HG03103 (cell line): ENCODE results near the gene AKAP13.

ENCODE experiments used
- ATAC-seq: cut with Tn5 transposase; IDR thresholded peaks from one replicate; pipeline ENCODE4 v1.9.1; 2021; ENCODE audit warnings: low read depth; ENCODE audit not compliant: unreplicated experiment

Gene AKAP13

DNA sequence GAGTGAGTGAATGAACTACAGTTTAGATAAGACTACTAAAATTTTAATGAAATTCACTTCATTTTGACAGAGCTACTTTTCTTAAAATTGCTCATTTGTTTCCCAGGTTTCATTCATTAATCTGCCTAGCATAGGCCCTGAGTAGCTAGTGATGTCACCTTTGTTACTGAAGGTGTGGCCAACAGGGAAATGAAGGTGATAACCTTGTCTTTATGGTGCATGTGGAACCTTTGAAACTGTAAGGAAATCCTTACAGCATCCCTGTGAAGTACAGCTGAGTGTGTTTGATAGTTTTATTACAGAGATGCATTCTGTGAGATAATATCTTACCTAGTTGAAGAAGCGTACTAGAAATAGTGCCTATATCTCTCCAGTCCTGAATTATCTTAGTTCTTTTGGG is 112.9 kb downstream of the AKAP13 start:
- no peak for ATAC-seq

DNA sequence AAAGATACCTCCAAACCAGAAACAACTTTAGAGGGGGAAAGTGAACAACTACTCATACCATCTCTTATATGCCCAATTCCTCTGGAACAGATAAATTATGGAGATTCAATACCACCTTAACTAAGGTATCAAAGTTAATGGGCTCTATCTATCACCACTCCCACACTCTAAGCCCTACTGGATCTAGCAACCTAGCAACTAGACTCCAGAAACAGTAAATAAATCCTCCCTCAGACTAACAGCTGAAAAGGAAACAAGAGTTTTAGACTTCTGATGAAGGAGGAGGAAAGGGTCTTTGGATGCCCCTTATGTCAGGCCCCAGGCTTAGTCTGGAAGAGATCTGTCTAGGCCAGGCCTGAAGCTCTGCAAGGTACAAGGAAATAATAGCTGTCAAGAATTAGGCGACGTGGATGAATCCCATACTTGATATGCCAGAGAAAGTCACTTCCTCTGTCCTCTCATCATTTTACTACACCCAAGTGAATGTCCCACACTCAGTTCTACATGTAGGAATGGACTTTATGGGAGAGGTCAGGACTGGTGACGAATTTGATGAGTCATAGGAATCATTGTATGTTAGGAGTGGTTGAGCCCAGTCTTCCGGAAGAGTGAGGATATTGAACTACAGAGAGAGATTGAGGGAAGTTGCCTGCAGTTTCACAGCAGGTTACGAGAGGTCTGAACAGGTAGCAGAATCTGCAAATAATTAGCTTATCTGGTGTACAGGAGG is 113.8 kb downstream of the AKAP13 start:
- no peak for ATAC-seq

GRCh38 chr15:85495096-85495495 is 114.7 kb downstream of the AKAP13 start:
- ATAC-seq, result no peak

DNA sequence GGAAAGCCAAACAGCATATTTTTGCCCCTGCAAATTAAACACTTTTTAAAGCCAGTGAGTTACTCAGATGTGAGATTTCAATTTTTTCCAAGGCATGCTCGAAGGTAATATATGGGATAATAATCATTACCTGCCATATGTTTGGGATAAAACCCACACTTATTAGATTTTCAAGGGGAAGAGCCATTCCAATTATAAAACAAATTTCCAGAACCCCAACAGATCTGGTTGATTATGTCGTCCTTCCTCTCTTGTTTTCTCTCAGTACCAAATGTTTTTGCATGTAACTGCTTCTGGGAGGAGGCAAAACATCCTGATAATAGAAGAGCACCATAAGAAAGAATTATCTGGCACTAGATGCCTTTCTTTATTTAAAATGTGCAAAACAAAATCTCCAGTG is 115.1 kb downstream of the AKAP13 start:
- ATAC-seq, result no peak

- no peak for ATAC-seq
Measured at GRCh38 chr15:85496151-85496550, 115.7 kb downstream of the AKAP13 start.

GRCh38 chr15:85496551-85497171 is 116.3 kb downstream of the AKAP13 start:
- ATAC-seq, result no peak

- ATAC-seq, result no peak
Measured at GRCh38 chr15:85497172-85497569, 116.8 kb downstream of the AKAP13 start.

DNA sequence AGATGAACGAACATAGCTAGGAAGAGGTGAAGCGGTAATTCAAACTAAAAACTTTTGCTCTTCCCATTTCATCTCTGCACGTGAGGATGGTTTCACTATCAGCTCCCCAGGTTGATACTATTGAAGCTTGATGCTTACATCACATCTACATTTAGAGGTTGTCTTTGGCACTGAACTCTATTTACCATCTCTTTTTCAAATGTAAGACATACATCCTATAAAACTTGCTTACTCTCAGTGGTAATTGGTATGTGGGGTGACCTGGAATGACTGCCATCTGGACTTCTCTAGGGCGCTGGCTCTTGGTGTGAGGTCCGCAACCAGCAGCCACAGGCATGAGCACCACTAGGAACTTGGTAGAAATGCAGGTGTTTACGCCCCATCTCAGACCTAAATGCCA is 118.1 kb downstream of the AKAP13 start:
- no peak for ATAC-seq

GRCh38 chr15:85499371-85499887 is 119.0 kb downstream of the AKAP13 start:
- no peak for ATAC-seq

DNA sequence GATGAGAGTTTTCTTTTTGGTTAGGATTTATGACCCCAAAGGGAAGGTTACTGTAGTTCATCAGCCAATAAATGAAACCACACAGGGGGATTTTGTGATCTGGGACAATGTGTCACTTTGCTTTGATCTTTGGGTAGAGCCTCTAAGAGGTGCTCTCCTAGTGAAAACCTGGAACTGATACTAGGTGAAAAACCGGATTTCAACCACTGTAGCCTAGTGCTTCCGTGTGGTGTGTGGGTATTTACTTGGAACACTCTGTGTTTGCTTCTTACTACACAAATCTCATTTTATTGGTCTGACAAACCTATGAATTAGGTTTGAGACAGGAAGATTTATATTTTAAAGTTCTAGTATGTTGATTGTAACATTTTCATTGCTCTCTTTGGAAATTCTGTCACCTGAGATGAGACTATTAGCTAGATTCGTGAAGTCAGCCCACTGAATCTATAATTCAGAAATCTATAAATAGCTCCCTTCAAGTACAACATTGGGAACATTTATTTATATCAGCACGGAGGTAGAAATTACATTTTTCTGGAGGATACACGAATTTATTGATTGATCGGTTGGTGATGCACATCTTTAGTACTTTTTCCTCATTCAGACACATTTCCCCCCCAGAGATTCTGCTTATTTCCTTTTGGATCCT is 119.8 kb downstream of the AKAP13 start:
- no peak for ATAC-seq

GRCh38 chr15:85500729-85501128 is 120.3 kb downstream of the AKAP13 start:
- no peak for ATAC-seq

GRCh38 chr15:85501574-85501973 is 121.2 kb downstream of the AKAP13 start:
- ATAC-seq, result no peak

DNA sequence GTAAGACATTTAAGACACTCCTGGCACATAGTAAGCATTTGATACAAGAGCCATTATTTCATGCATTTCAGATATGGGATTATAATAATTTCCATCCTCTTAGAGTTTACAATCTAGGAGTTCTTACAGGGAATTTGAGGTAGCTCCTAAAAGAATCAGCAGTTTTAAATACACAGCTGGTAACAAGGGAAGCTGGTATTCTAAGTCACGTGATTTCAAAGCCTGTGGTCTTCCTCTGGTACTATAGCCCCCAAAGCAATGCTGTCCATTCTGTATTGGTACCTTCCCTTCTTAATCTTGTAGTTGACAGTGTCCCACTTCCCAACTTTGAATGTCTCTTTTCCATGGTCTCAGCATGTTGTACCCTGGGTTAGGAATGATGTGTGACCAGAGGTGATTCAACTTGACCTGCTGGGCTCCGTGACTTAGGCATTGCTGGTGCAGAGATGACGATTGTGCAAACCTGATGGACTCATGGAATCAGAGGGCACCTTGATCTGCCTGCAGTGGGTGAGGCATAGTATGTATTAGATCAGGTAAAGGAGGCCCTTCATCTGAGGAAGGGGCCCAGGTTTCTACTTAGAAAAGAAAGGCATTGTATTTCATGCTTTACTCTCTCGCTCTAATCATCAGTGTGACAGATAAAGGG is 122.9 kb downstream of the AKAP13 start:
- ATAC-seq, result no peak

DNA sequence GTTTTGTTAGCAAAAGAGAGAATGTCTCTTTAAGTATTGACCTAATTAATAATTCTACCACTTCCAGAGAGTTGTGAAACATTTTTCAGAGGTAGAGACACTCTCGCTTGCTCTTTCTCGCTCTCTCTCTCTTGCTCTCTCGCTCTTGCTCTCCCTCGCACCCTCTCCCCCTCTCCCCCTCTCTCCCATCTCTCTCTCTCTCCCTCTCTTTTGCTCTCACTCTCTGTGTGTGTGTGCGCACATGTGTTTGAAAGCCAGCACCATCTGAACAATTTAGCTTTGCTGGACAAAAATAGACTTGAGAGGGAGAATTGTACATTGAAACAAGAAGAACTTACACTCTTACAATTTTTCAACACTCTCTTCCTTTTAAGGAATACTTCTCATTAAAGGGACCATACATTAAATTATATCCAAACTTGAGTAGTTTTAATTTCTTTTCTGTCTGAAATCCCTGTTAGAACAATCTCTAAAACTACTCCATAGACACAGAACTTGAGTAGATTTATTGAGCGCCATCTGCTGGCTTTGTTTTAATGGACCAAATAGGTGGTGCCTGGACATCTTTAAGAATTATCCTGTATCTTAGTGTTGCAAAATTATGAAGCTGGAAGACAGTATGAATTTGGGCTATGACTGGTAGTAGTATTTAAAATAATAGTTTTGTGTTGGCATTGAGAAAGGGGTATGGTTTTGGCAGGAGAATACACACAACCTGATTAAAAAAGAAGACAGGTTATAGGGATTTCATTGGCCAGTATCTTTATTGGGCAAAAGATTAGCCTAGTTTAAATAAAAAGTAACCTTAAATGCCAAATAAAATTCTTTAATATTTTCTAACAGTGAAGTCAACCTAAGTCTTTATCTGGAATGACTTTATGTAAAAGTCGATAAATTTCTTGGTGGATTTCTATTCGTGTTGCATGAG is 124.6 kb downstream of the AKAP13 start:
- ATAC-seq, result no peak

- ATAC-seq, result no peak
Measured at GRCh38 chr15:85507114-85507513, 126.7 kb downstream of the AKAP13 start.

- ATAC-seq, result no peak
Measured at GRCh38 chr15:85509973-85510372, 129.6 kb downstream of the AKAP13 start.

DNA sequence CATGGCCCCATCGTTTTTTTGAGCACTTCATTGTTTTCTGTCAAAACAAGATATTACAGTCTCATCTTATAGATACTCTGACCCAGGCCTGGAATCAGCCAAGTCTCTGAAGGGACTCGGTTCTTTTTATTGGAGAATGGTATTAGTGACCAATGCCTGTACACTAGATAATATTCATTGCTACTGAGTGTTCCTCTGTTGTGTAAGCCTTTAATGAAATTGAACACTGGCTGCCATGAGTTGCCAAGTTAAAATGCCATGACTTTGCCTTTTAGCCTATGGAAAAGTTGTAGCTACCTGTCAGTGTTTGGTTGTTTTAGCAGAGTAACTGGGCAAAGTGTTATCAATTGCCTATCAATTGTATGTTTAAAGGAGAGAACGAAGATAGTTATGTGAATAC is 134.0 kb downstream of the AKAP13 start:
- ATAC-seq, result no peak

- no peak for ATAC-seq
Measured at GRCh38 chr15:85515212-85515611, 134.8 kb downstream of the AKAP13 start.

DNA sequence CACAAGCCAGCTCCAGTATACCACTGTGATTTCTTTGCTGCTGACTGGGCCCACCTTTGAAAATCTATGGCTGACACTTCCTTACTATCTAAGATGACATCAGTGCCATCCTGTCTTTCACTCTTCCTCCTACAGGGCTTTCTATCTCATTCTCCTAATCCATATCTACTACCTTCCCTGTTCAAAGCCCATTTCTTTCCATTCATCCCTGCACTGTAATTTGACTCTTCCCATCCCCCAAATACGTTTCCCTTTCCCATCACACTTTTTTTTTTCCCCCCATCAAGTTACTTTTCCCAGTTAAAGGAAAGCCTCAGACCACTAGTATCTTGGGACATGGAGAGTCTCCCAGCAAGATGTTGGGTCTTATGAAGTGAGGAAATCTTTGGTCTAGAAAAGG is 136.7 kb downstream of the AKAP13 start:
- no peak for ATAC-seq
